HEK293 (cell line): ENCODE measurements around the gene SCD.

ENCODE experiments used
- FEZF1 ChIP-seq: fragments of 450-650 bp; formaldehyde crosslinking; IDR thresholded peaks from 2 replicates; pipeline ENCODE4 v1.5.1; 2016; ENCODE audit warnings: missing biosample characterization, missing genetic modification characterization
- GLI4 ChIP-seq: fragments of 450-650 bp; formaldehyde crosslinking; IDR thresholded peaks from 2 replicates; pipeline ENCODE4 v1.5.1; 2016; ENCODE audit warnings: missing biosample characterization, missing genetic modification characterization
- MEIS1 ChIP-seq: sonication (generic); formaldehyde crosslinking; IDR thresholded peaks from 2 replicates; pipeline ENCODE4 v1.8.1; 2022; ENCODE audit warnings: missing genetic modification reagents, mild to moderate bottlenecking, borderline replicate concordance
- PATZ1 ChIP-seq: fragments of 450-650 bp; formaldehyde crosslinking; IDR thresholded peaks from 2 replicates; pipeline ENCODE4 v1.5.1; 2016; ENCODE audit warnings: missing biosample characterization, missing genetic modification characterization
- PRDM4 ChIP-seq: fragments of 450-650 bp; formaldehyde crosslinking; IDR thresholded peaks from 2 replicates; pipeline ENCODE4 v1.5.1; 2017; ENCODE audit warnings: missing biosample characterization, missing genetic modification characterization
- REST ChIP-seq: fragments of 450-650 bp; formaldehyde crosslinking; IDR thresholded peaks from 2 replicates; pipeline ENCODE4 v1.5.1; 2016; ENCODE audit warnings: missing biosample characterization, missing genetic modification characterization
- ZFP69B ChIP-seq: fragments of 450-650 bp; formaldehyde crosslinking; IDR thresholded peaks from 2 replicates; pipeline ENCODE4 v1.5.1; 2016; ENCODE audit warnings: missing biosample characterization, missing genetic modification characterization
- ZIC2 ChIP-seq: fragments of 450-650 bp; formaldehyde crosslinking; IDR thresholded peaks from 2 replicates; pipeline ENCODE4 v1.5.1; 2016; ENCODE audit warnings: missing biosample characterization, missing genetic modification characterization
- ZNF132 ChIP-seq: fragments of 450-650 bp; formaldehyde crosslinking; IDR thresholded peaks from 2 replicates; pipeline ENCODE4 v1.5.1; 2017; ENCODE audit warnings: missing biosample characterization, missing genetic modification characterization, borderline replicate concordance
- ZNF146 ChIP-seq: fragments of 450-650 bp; formaldehyde crosslinking; IDR thresholded peaks from 2 replicates; pipeline ENCODE4 v1.5.1; 2016; ENCODE audit warnings: missing biosample characterization, missing genetic modification characterization
- ZNF221 ChIP-seq: fragments of 450-650 bp; formaldehyde crosslinking; IDR thresholded peaks from 2 replicates; pipeline ENCODE4 v1.5.1; 2017; ENCODE audit warnings: missing biosample characterization, missing genetic modification characterization, borderline replicate concordance
- ZNF341 ChIP-seq: fragments of 450-650 bp; formaldehyde crosslinking; IDR thresholded peaks from 2 replicates; pipeline ENCODE4; 2016; ENCODE audit warnings: low read depth, missing biosample characterization, missing genetic modification characterization
- ZNF366 ChIP-seq: fragments of 450-650 bp; formaldehyde crosslinking; conservative IDR thresholded peaks from 2 replicates; pipeline ENCODE4 v1.5.1; 2016; ENCODE audit warnings: missing biosample characterization, missing genetic modification characterization
- ZNF398 ChIP-seq: fragments of 450-650 bp; formaldehyde crosslinking; IDR thresholded peaks from 2 replicates; pipeline ENCODE4 v1.5.1; 2017; ENCODE audit warnings: missing biosample characterization, missing genetic modification characterization
- ZNF600 ChIP-seq: fragments of 450-650 bp; formaldehyde crosslinking; IDR thresholded peaks from 2 replicates; pipeline ENCODE4 v1.5.1; 2016; ENCODE audit warnings: missing biosample characterization, missing genetic modification characterization
- ZNF623 ChIP-seq: fragments of 450-650 bp; formaldehyde crosslinking; IDR thresholded peaks from 2 replicates; pipeline ENCODE4 v1.5.1; 2016; ENCODE audit warnings: missing biosample characterization, missing genetic modification characterization
- ZNF654 ChIP-seq: fragments of 450-650 bp; formaldehyde crosslinking; IDR thresholded peaks from 2 replicates; pipeline ENCODE4 v1.5.1; 2016; ENCODE audit warnings: low read depth, missing biosample characterization, missing genetic modification characterization
- ZNF692 ChIP-seq: fragments of 450-650 bp; formaldehyde crosslinking; IDR thresholded peaks from 2 replicates; pipeline ENCODE4 v1.5.1; 2016; ENCODE audit warnings: missing biosample characterization, missing genetic modification characterization
- ZNF701 ChIP-seq: fragments of 450-650 bp; formaldehyde crosslinking; IDR thresholded peaks from 2 replicates; pipeline ENCODE4 v1.5.1; 2016; ENCODE audit warnings: missing biosample characterization, missing genetic modification characterization
- ZNF76 ChIP-seq: fragments of 450-650 bp; formaldehyde crosslinking; IDR thresholded peaks from 2 replicates; pipeline ENCODE4; 2016; ENCODE audit warnings: low read depth, missing biosample characterization, missing genetic modification characterization, borderline replicate concordance
- ZNF776 ChIP-seq: fragments of 450-650 bp; formaldehyde crosslinking; IDR thresholded peaks from 2 replicates; pipeline ENCODE4 v1.5.0; 2017; ENCODE audit warnings: missing biosample characterization, missing genetic modification characterization, borderline replicate concordance
- ZNF791 ChIP-seq: fragments of 450-650 bp; formaldehyde crosslinking; IDR thresholded peaks from 2 replicates; pipeline ENCODE4 v1.5.1; 2016; ENCODE audit warnings: missing biosample characterization, missing genetic modification characterization
- ZNF792 ChIP-seq: fragments of 450-650 bp; formaldehyde crosslinking; IDR thresholded peaks from 2 replicates; pipeline ENCODE4 v1.5.1; 2016; ENCODE audit warnings: missing biosample characterization, missing genetic modification characterization
- ZSCAN18 ChIP-seq: fragments of 450-650 bp; formaldehyde crosslinking; IDR thresholded peaks from 2 replicates; pipeline ENCODE4 v1.5.1; 2016; ENCODE audit warnings: missing biosample characterization, missing genetic modification characterization
- ZSCAN30 ChIP-seq: fragments of 450-650 bp; IDR thresholded peaks from 2 replicates; pipeline ENCODE4 v1.5.1; 2018; ENCODE audit warnings: missing biosample characterization, mild to moderate bottlenecking, missing genetic modification characterization, moderate library complexity

Gene SCD

GRCh38 chr10:100341953-100342626 is 4.9 kb upstream of the SCD start (continued):
- TF ChIP-seq ZNF792 (tag by site-specific recombination) (no peak), ZNF692 (tag by site-specific recombination) (0 out of 2 replicates have a peak, but pooled peaks have one; percentile 19), PATZ1 (no peak), ZNF600 (tag by site-specific recombination) (0 out of 2 replicates have a peak, but pooled peaks have one; percentile 36), ZNF132 (tag by site-specific recombination) (no peak), ZNF366 (tag by site-specific recombination) (peak; percentile 76), ZNF776 (tag by site-specific recombination) (no peak), PRDM4 (tag by site-specific recombination) (no peak), ZSCAN30 (0 out of 2 replicates have a peak, but pooled peaks have one; percentile 35), ZIC2 (tag by site-specific recombination) (peak; percentile 23; the same call in 1 of the 2 replicates), FEZF1 (no peak), ZNF623 (no peak), ZNF701 (no peak), ZNF146 (tag by site-specific recombination) (no peak), GLI4 (tag by site-specific recombination) (no peak), ZNF791 (tag by site-specific recombination) (no peak), ZNF76 (tag by site-specific recombination) (no peak), ZNF398 (tag by site-specific recombination) (no peak), ZNF221 (tag by site-specific recombination) (no peak), ZNF341 (tag by site-specific recombination) (peak; percentile 65), ZSCAN18 (tag by site-specific recombination) (no peak), ZNF654 (tag by site-specific recombination) (peak; percentile 80), MEIS1 (CRISPR knock-in tag) (no peak), ZFP69B (tag by site-specific recombination) (peak; percentile 32; the same call in 1 of the 2 replicates), REST (peak; percentile 34; the same call in 1 of the 2 replicates)
